Activated CD4-positive, alpha-beta T cell treated with anti-CD3 and anti-CD28 coated beads for 48 hours (primary cell): ENCODE data around the gene OARD1.
"Not testable (repeated sequence)": the region's sequence is repeated elsewhere in the genome, so short reads cannot be mapped to it uniquely, and the experiment has no call there.

Experiments used
- DNase-seq: peaks from one replicate; pipeline ENCODE4 v3.0.0-alpha.2; 2020

OARD1 gene

DNA sequence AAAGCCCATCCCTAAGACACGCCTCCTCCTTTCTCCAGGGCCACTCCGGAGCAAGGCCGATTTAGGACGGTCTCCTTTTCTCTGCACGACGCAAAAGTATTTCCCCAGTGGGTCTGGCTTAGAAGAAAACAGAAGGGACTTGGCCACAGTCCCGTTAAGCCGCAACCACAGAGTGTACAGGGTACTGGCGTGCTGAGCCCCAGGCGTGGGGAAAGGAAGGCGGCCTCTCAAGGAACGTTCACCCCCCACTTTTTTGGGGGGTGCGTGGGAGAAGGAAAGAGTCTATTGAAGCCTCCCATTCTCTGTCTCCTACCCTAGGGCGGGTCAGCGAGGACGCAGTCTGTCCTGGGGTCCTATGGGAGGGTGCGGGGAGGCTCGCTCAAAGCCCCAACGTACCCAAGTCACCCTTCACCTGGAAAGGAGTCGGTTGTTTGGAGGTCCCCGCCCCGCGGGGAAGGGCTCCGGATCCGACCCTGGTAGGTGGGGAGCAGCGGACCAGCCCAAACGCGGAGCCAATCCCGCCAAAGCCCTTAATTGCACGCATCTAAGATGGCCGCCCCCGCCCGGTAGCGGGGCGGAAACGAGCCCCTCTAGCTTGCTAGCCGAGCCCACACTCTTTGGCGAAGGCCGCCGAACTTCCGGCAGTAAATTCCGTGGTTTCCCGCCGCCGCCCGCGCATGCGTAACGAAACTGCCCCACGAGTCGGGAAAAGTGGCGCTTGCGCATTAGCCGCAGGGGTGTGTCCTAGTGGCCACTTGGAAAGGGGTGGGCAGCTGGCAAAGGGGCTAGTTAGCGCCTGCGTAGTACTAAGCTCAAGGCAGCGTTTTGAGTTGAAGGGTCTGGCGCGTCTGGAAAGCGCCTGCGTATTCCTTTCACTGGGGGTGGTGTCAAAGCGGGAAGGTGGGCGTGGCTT lies at the start of gene OARD1:
Gene OARD1 (minus strand): TSS at position 434 of the 913 bp plus-strand sequence. CDS start 722 bp downstream, outside the sequence.
- DNase-seq, result peak; percentile 99

DNA sequence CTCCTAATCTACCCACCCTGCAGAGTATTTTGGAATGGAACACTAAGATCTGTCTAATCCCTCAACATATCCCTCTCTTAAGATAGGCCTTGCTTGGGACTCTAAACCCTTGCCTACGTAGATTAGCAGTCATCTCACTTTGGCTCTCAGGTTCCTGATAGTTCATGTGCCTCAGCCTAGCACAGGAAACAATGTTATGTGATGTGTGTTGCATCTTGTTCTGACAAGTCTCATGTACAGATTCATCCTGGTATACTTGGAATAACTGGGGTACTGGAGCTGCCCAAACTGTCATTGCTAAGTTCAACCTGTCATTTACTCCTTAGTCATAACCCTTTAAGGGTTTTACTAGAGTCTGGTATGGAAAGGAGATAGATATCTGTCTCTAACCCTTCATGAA lies 47.9 kb upstream of the OARD1 start:
- DNase-seq, result no peak

- DNase-seq, result no peak
These were observed 47.4 kb upstream of the OARD1 start for GRCh38 chr6:41119508-41119907.

GRCh38 chr6:41115027-41115426 lies 42.9 kb upstream of the OARD1 start:
- DNase-seq, result not testable (repeated sequence)

- no peak for DNase-seq
These were observed 38.9 kb upstream of the OARD1 start for GRCh38 chr6:41111017-41111416.

DNA sequence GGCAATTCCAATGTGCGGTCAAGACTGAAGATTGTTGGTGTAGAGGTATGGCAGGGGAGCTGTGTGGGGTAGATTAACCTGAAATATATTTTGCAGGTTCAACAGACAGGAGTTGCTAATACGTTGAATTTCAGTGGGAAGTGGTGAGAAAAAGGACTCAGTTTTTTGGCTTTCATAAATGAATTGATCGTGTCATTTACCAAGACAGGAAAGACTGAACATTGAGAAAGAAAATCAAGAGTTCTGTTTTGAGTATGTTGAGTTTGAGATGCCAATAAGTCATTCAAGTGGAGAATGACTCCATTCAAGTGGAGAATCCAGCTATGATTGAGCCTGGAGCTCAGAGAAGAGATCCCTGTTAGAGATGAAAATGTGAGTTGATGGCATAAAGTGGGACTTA lies 31.7 kb upstream of the OARD1 start:
- no peak for DNase-seq

GRCh38 chr6:41100871-41101287 lies 28.7 kb upstream of the OARD1 start:
- no peak for DNase-seq

DNA sequence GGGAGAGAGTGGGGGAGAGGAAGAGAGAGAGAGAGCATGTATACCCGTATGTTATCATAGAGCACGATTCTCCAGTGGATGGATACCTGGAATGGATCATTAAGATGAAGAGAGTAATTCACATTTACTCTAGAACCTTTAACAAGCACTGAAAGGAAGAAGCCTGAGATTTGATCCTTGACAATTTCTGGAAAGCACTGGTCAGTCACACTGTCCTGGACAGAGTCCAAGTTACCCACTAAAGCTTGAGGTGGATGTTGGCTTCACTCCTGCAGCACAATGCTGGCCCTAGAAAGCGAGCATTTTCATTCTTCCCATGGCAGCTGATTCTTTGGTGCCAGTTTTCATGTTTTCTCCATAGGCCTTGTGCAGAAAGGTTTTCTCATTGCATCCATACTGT lies 26.2 kb upstream of the OARD1 start:
- DNase-seq, result no peak

GRCh38 chr6:41097467-41098090 lies 25.4 kb upstream of the OARD1 start:
- DNase-seq, result no peak

- DNase-seq, result no peak
These were observed 21.6 kb upstream of the OARD1 start for GRCh38 chr6:41093729-41094128.

DNA sequence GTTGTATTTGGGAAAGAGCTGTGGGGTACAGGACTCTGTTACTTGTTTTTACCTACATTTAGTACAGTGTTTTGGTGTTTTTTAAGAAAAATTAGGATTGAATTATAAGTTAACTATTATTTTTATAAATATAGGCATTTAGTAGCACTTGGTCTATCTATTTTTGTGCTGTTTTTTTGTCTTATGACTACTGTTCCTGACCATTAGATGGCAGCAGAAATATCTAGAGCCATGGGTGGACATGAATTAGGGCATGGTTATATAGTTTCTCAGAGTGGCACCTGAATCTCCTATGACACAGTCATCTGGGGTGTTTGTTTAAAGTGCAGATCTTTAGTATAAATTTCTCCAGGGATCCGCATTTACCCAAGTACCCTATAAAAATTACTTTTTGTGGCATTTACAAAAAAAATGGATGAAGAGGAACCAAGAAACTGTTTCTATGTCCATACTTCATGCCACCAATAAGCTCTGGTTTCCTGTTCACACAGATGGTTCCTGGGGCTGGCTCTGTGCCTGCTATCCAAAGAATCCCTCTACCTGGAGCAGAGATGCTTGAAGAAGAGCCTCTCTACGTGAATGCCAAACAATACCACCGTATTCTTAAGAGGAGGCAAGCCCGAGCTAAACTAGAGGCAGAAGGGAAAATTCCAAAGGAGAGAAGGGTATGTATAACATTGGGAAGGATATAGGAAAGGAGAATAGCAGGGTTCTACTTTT lies 20.4 kb upstream of the OARD1 start:
- DNase-seq, result no peak

- no peak for DNase-seq
These were observed 18.9 kb upstream of the OARD1 start for GRCh38 chr6:41090841-41091761.

- DNase-seq, result no peak
These were observed 16.3 kb upstream of the OARD1 start for GRCh38 chr6:41088451-41088850.

- no peak for DNase-seq
These were observed 13.0 kb upstream of the OARD1 start for GRCh38 chr6:41085182-41085581.

DNA sequence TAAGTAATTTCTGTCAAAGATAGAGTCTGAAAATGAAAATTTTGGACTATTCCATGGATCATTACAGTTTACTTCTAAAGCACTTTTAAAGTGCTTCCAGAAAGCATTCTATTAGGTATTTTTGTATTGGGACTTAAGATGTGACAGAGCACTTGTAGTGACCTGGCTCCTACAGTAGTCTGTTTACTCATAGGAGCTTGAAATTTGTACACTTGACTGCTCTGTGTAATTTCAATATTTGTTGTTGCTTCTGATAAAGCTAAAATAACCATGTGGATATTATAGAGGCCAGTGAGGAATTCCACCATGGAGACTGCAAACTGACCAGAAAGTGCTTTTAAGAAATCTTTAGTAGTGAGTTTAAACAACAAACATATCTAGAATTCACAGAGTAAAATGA lies 10.9 kb upstream of the OARD1 start:
- DNase-seq, result no peak

- no peak for DNase-seq
These were observed 8.5 kb upstream of the OARD1 start for GRCh38 chr6:41080621-41081020.

- DNase-seq, result no peak
These were observed 6.9 kb upstream of the OARD1 start for GRCh38 chr6:41079080-41079479.

GRCh38 chr6:41078101-41078500 lies 5.9 kb upstream of the OARD1 start:
- DNase-seq, result no peak

DNA sequence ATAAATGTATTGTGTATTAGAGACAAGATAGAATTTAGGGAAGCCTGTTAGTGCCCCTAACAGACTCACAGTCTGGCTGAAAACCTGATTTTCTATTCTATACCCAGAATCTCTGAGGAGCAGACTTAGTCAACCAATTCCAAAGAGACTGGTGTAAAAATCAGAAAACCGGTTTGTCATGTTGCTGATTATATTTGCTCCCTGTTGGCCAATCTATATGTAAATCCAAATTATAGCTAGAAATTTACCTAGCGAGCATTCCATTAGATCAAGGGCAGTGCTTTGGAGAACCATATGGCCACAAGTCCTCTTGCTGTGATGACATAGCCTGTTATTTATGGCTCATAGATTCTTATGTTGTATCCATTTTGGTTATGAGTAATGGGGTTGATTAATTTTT lies 5.4 kb upstream of the OARD1 start:
- DNase-seq, result no peak

DNA sequence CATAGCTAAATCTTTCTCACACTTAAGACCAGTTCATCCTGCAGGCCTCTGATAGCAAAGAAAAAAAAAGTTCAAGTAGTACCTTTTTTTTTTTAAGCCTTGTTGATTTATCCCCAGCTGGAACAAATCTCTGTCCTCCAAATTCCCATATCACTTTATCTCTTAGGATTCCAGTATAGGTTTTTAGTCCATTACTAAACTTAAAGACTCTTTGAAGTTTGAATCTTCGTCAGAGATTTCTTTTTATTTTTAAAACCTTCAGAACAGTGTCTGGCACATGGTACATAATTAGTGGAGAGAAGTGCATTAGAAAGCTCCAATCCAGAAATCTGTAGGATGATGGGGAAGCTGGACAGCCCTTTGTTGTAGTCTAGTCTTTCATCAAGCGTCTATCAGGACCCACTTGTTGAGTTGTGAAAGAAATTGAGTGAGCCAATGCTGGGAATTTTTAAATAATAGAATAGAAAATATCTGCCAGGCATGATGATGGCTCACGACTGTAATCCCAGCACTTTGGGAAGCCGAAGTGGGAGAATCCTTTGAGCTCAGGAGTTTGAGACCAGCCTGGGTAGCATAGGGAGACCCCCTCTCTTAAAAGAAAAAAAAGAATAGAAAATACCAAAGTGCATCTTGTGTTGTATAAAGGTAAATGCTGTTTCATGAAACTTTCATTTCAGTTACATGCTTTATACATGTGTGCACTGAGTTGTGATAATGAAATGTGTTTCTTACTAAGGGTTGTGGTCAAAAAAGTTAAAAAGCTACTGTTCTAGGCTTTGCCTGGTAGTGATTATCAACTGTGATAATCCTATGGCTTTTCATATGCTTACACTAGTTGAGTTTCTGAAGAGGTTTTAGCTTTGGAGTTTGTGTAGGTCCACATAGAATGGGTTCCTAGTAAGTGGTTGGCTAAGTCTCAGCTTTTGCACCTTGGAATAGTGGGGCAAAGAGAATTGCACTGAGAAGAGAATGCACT lies 3.8 kb upstream of the OARD1 start:
- no peak for DNase-seq
